Lung (tissue), 12 donors: ENCODE results near the gene PHF12. TPM values are rescaled to one million over a fixed set of nuclear protein-coding genes. Genes with fewer than 3 reads are reported as not detected.

Experiments
- ATAC-seq: fragments of 200-7000 bp; cut with Tn5 transposase; one replicate; pipeline ENCODE4 v1.9.1; 2020; ENCODE audit warnings: moderate number of reproducible peaks; ENCODE audit not compliant: insufficient read depth, low FRiP score
- DNase-seq, 3 donors: peaks; one replicate each; pipeline ENCODE4 v3.0.0-alpha.2; 2013 to 2017
- H3K27ac ChIP-seq, 2 donors: one replicate each; pipeline ENCODE4 v1.5.1; 2013; ENCODE audit warnings: mild to moderate bottlenecking in 2 of 2, moderate library complexity in 2 of 2, control low read depth in 1 of 2, inconsistent platforms in 1 of 2, low read depth in 1 of 2, low read length in 1 of 2
- H3K27me3 ChIP-seq, 3 donors: one replicate each; pipeline ENCODE4 v1.5.1; 2013; ENCODE audit warnings: low read length in 2 of 3; ENCODE audit not compliant: control insufficient read depth in 3 of 3, insufficient read depth in 3 of 3
- H3K36me3 ChIP-seq, 4 donors: one replicate each; pipeline ENCODE4 v1.5.1; 2013; ENCODE audit warnings: low read length in 4 of 4, mild to moderate bottlenecking in 1 of 4, moderate library complexity in 1 of 4; ENCODE audit not compliant: control insufficient read depth in 4 of 4, insufficient read depth in 4 of 4
- H3K4me1 ChIP-seq, 5 donors: one replicate each; pipeline ENCODE4 v1.5.1; 2013; ENCODE audit warnings: low read length in 5 of 5, mild to moderate bottlenecking in 2 of 5, moderate library complexity in 1 of 5; ENCODE audit not compliant: control insufficient read depth in 5 of 5, insufficient read depth in 5 of 5
- H3K4me3 ChIP-seq: one replicate; pipeline ENCODE4 v1.5.1; 2013; ENCODE audit warnings: mild to moderate bottlenecking, control low read depth, moderate library complexity
- H3K9ac ChIP-seq, 2 donors: one replicate each; pipeline ENCODE4 v1.5.1; 2013; ENCODE audit warnings: low read length in 2 of 2, control low read depth in 1 of 2; ENCODE audit not compliant: insufficient read depth in 1 of 2
- H3K9me3 ChIP-seq, 4 donors: one replicate each; pipeline ENCODE4 v1.5.1; 2013; ENCODE audit warnings: low read length in 3 of 4, mild to moderate bottlenecking in 1 of 4, moderate library complexity in 1 of 4; ENCODE audit not compliant: control insufficient read depth in 4 of 4, insufficient read depth in 3 of 4
- WGBS, 2 donors: extraction: QIAGEN DNeasy Blood & Tissue Kit; methylation state at CpG; one replicate each; pipeline ENCODE4 v1.1.7; 2013; 5-methylcytosine and 5-hydroxymethylcytosine counted together
- polyA plus RNA-seq, 2 donors: library from polyadenylated mRNA; stranded (reverse); fragments of 200-250 nt; gene quantifications; one replicate each; pipeline ENCODE4 v1.2.1, GENCODE V29; 2013
- total RNA-seq, 2 donors: library from RNA; depleted of rRNA in 1 of 2; stranded (reverse); fragments of >200 nt in 1 of 2; gene quantifications; one replicate each; pipeline ENCODE4 v1.2.1, GENCODE V29; 2014 to 2021
- TF ChIP-seq, protein P1 (sequence below): IDR thresholded peaks from 2 replicates; pipeline ENCODE4 v1.5.1; 2012; ENCODE audit warnings: mild to moderate bottlenecking; ENCODE audit errors: control extremely low read depth, extremely low read depth
- donor health status: control.
- donor health status: control.
- donor health status: Bipolar disorder and iron deficiency.
- donor health status: healthy.
- donor health status: DM: yes; HTN: yes; CAD: no.

Gene PHF12
- total and polyA plus RNA-seq, 4 donors, result 12.6 to 59.1 (median 37.3) TPM

GRCh38 chr17:28957277-28957991 is 6.1 kb upstream of the PHF12 start:
- Histone ChIP-seq H3K9me3 (no peaks in the 10 kb centered on the region), H3K9ac (no peak overlapping the region), H3K27me3 (peaks cover 0 to 2% (median 0%) of the 10 kb centered on the region in 3 donors), H3K4me1 (peaks cover 0 to 9% (median 0%) of the 10 kb centered on the region in 5 donors), H3K4me3 (no peak overlapping the region), H3K36me3 (no peaks in the 10 kb centered on the region), H3K27ac (no peak overlapping the region)
- TF ChIP-seq, protein P1, sequence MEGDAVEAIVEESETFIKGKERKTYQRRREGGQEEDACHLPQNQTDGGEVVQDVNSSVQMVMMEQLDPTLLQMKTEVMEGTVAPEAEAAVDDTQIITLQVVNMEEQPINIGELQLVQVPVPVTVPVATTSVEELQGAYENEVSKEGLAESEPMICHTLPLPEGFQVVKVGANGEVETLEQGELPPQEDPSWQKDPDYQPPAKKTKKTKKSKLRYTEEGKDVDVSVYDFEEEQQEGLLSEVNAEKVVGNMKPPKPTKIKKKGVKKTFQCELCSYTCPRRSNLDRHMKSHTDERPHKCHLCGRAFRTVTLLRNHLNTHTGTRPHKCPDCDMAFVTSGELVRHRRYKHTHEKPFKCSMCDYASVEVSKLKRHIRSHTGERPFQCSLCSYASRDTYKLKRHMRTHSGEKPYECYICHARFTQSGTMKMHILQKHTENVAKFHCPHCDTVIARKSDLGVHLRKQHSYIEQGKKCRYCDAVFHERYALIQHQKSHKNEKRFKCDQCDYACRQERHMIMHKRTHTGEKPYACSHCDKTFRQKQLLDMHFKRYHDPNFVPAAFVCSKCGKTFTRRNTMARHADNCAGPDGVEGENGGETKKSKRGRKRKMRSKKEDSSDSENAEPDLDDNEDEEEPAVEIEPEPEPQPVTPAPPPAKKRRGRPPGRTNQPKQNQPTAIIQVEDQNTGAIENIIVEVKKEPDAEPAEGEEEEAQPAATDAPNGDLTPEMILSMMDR, result no peak
- ATAC-seq (no peak), DNase-seq (no peak)
- 90% methylated on average over 13 of the region's 13 CpGs for WGBS, 2 donors

- ATAC-seq (no peak), DNase-seq (no peak)
- H3K36me3 ChIP-seq, result no peaks in the 10 kb centered on the region
- H3K27ac ChIP-seq, result no peak overlapping the region
- no peak overlapping the region for H3K4me3 ChIP-seq
- peaks cover 0 to 9% (median 0%) of the 10 kb centered on the region in 5 donors for H3K4me1 ChIP-seq
- H3K9me3 ChIP-seq, result no peaks in the 10 kb centered on the region
- TF ChIP-seq, protein P1, result no peak
- WGBS, 2 donors, result 87 to 88% methylated on average over 3 of the region's 3 CpGs
- H3K27me3 ChIP-seq, result peaks cover 0 to 2% (median 0%) of the 10 kb centered on the region in 3 donors
- no peak overlapping the region for H3K9ac ChIP-seq
Measured at GRCh38 chr17:28956861-28957260, 5.5 kb upstream of the PHF12 start.

- TF ChIP-seq, protein P1, result no peak
- Histone ChIP-seq H3K4me1 (peaks cover 0 to 9% (median 0%) of the 10 kb centered on the region in 5 donors), H3K36me3 (no peaks in the 10 kb centered on the region), H3K9me3 (no peaks in the 10 kb centered on the region), H3K4me3 (no peak overlapping the region), H3K9ac (no peak overlapping the region), H3K27ac (no peak overlapping the region), H3K27me3 (no peaks in the 10 kb centered on the region)
- ATAC-seq (no peak), DNase-seq (no peak)
- WGBS, 2 donors, result 79 to 89% methylated on average over 7 of the region's 7 CpGs
Measured at GRCh38 chr17:28956112-28956511, 4.8 kb upstream of the PHF12 start.
